Measurements from ENCODE around the gene MSX1.

Gene MSX1

GRCh38 chr4:4858527-4859324 lies 739 bp upstream of the MSX1 start:
- DNase-seq = no peak

- DNase-seq = no peak
Observed at GRCh38 chr4:4859799-4860599, 534 bp downstream of the MSX1 start.

DNA sequence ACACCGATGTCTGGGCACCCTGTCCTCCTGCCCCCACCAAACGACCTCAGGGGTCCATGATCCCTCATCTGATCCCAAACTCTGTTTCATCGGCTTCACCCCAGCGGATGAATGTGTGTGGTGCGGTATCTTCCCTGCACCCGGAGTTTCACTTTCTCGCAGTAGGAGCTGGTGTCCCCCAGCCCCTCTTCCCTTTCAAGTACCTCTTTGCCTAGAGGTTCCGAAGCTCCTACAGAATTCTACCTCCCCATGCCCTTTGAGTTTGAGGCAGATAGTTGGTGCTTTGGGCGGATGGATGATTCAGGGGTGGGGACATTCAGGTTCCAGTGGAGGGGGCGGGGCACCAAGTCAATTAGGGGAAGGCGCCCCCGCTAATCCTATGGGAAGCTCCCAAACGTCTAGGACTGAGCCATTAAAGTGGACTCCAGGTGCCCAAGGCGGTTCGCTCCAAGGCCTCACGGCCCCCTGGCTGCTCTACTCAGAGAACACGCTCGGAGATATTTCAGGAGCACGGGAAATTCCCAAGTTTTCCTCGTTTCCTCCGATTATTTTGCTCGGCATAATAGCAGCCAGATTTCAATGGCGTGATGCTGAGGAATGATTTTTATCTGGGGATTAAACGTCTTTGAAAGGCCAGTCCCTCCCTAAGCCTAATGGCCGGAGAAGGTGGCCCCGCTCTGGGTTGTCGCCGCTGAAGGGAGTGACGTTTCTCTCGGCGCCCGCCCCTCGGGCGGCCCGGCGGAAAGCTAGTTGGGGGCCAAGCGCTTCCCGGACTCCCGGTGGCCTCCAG lies 1.3 kb downstream of the MSX1 start:
- no peak for DNase-seq

DNA sequence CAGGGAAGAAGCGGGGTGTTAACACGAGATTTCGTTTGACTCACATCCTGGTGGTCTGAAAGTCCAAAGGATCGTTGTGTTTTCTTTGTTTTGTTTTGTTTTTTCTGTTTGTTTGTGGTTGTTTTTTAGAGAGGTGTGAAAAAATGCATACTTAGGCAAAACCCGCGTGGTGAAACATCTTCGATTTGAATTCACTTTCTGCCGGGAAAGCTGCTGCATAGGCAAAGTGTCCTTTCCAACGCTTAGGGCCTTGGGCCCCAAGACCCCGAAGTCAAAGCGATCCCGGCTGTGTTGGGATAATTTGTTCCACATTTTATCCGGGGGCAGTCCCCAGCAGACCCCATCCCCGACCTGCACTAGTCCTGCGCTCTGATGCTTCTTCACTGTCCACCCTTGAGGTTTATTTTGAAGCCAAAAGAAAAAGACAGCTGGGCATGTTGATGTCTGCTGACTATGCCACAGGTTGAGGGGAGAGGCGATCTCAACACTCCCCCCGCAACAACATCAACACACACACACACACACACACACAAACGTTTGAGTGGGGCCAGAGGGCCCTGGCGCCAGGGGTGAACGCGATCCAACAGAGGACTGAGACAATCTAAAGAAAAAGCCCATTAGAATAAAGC lies 2.0 kb downstream of the MSX1 start:
- no peak for DNase-seq

DNA sequence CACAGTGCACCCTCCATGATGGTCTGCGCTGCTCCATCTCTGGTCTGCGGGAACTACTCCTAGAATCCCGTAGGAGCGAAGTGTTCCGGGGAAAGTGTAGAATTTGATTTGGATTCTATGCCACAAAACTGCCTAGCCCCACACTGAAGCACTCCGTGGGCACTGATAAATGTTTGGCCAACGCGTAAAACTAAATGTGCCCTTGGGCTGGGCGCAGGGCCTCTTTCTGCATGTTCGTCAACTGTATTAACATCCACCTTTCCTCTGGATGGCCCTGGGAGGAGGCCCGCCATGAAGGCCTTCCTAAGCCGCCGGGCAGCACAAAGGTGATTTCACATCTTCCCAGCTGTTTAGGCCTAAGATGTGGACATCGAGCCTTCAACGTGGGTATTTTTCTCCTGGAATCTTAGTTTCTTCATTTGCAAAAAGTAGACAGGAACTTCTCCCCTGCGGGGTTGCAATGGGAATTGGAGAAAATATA lies 2.6 kb downstream of the MSX1 start:
- no peak for DNase-seq

DNA sequence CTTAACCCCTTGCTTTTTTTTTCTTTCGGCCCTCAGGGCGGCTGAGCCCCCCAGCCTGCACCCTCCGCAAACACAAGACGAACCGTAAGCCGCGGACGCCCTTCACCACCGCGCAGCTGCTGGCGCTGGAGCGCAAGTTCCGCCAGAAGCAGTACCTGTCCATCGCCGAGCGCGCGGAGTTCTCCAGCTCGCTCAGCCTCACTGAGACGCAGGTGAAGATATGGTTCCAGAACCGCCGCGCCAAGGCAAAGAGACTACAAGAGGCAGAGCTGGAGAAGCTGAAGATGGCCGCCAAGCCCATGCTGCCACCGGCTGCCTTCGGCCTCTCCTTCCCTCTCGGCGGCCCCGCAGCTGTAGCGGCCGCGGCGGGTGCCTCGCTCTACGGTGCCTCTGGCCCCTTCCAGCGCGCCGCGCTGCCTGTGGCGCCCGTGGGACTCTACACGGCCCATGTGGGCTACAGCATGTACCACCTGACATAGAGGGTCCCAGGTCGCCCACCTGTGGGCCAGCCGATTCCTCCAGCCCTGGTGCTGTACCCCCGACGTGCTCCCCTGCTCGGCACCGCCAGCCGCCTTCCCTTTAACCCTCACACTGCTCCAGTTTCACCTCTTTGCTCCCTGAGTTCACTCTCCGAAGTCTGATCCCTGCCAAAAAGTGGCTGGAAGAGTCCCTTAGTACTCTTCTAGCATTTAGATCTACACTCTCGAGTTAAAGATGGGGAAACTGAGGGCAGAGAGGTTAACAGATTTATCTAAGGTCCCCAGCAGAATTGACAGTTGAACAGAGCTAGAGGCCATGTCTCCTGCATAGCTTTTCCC lies 3.4 kb downstream of the MSX1 start:
- no peak for DNase-seq

DNA sequence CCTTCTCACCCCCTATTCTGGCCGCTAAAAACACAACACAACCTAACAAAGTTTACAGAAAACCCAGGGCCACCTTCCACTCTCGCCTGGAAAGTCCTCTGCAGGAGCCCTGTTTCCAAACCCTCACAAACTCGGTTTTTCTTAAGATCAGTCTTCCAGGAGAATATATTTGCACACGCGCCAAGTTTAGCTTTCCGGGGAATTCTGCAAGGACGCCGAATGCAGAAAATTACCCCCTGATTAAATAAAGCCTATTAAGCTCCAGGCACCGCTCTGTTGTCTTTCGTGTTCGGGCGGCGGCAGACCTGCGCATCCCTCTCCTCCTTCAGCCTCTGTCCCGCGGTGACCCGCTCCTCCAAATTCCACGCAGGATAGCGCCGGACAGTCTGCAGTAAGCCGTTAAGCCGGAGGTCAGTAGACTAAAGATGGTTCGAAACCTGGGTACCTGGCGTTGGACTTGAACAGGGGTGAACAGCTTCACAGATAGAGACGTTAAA lies 5.0 kb downstream of the MSX1 start:
- no peak for DNase-seq

DNA sequence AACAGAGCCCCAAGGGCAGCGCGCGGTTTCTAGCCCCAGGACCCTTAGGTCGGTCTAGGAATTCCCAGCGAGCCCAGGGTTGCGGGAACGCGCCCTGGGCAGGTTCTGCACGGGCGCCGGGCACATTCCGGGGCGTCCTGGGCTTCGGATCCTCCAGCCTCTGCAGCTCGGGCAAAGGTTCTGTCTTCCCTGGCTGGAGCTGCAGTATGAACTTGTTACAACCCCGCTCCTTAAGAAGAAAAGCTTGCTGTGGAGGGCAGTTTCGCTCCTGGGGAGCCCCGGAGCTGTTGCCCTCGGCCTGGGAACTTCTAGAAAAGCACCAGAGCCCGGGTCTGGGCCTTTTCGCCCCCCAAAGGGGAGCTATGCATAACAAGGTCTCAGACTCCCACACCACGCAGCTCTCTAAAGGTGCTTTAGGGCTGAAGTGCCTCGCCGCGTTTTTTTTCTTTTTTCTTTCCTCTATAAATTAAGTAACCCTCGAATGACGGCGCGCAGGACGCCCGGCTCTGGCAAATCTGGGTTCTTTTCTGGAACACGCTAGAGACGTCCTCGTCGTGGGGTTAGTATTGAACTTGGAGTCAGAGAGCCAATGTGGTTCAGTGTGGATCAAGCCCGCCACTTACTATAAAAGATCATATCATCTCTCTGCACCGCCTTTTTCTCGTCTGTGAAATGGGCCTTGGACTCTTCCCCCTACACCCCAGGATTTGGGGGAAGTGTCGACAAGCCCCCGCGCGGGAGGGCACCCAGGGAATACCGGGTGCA lies 5.7 kb downstream of the MSX1 start:
- DNase-seq = no peak

- DNase-seq = no peak
Observed at GRCh38 chr4:4865705-4866123, 6.2 kb downstream of the MSX1 start.

DNA sequence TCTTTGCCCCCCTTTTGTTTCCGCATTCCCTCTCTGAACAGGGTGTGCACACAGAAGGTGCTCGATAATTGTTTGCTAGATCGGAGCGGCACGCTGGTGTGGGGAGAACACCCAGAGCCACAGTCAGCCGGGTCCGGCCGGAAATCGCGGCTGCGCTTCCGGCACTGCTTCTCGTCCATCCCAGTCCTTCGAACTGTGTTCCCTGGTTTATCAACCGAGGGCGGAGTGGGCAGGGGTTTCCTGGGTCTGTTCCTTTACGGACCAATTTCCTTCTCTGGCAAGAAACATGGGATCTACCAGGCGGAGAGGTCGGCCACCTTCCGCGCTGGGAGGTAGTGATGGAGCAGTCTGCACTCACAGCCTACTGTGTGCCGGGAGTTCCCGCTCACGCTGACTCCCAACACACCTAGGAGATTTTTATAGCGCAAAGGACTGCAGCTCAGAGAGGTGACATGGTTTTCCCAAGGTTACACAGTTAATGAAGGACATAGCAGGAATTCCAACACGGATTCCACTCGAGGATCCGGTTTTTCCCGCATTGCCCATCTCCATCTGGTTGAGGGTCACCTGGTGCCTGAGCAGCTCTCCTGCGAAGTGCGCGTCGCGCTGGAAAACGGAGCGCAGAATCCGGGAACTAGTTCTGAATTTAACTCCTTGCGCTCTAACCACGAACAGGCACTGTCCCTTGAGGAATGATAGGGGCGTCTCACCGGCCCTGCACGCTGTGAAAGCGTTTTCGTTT lies 6.8 kb downstream of the MSX1 start:
- DNase-seq = no peak

DNA sequence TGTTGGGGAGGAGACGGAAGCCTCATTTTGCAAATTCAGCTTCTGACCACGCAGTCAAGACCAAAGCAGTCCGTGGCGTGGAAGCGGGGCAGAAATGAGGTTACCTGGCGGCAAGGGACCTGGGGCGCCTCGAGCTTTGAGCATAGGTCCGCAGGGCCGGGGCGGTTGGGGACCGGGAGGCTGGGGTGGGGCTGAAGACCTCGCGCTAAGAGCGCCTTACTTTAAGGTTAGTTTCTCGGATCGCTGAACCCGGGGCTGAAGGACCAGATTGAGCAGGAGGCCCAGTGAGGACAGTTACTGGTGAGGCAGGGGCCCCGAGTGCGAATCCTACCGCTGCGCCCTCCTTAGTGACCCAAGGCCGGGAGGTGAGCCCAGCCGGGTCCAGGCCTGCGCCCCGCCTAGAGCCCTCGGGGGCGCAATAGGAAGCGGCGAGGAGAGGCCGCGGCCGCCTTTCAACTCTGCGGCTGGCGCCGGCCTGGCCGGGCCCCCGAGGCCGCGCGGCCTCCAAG lies 7.5 kb downstream of the MSX1 start:
- DNase-seq = no peak

GRCh38 chr4:4867375-4868039 lies 8.0 kb downstream of the MSX1 start:
- no peak for DNase-seq

DNA sequence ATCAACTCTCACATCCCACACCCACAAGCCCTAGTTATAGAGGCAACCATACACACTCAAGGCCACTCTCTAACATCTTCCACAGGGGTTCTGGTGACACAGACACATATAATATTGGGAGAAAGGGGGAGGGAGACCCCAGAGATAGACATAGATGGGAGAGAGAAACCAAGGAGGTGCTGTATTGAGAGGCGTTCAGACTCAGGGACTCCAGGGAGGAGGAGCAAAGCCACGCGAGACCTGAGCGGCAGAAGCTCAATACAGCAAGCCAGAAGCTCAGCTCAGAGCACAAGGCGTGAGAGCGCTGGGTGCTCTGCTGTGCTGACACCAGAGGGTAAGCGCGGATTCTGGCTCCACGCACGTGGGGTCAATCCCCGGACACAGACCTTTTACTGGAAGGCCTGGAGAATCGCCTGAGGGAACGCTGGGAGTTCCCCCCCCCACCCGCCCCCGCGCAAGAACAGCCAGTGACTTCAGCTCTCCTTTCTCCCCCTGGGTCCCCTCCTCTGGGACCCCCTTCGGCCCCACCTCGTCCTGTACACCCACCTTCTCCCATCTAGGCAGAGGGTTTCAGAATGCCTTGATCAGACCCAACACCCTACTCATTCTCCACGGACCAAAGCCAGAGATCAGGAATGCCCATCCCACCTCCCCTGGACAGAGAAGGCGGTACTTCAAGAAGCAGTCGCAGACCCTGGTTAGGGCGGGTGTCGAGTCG lies 8.7 kb downstream of the MSX1 start:
- DNase-seq = no peak

DNA sequence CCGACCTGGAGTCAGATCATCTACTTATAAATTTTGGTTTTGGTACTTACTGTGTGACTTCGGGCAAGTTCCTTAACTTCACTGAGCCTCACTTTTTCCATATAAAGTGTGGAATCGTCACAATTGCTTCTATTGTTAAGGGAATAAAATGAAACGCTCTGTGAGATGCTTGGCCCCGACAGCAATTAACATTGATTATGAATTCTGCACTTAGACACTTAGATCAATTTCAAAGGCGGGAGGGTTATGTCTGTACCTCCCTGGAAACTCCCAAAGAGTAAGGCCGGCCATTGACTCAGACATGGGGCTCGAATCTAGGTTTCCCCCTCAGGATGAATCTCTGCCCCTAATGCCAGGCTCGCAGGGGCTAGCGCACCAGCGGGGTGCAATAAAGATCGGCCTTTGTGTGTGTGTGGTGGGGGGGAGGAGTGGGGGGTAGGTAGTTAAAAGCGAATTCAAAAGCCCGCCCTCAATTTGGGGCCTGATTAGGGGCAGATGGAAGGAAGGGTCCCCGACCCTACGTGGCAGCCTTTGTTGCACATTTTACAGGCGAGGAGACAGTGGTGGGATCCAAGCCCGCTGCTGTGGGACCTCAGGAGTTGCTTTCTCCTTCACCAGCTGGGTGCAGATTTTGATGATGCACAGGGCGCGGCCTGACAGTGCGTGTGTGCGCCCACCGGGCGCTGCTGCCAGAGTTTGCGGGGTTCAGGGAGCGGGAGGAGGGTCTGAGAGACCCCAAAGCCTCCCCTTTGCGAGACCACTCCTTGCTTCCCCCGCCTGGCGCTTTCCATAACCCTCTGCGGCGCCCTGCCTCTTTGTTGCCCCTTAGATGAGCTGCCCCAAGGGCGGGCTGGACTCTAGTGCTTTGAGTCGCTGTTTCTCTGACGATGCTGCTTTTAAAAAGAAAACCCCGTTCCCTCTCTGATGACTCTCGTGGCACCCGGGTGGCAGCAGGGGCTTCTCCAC lies 9.6 kb downstream of the MSX1 start:
- no peak for DNase-seq

DNA sequence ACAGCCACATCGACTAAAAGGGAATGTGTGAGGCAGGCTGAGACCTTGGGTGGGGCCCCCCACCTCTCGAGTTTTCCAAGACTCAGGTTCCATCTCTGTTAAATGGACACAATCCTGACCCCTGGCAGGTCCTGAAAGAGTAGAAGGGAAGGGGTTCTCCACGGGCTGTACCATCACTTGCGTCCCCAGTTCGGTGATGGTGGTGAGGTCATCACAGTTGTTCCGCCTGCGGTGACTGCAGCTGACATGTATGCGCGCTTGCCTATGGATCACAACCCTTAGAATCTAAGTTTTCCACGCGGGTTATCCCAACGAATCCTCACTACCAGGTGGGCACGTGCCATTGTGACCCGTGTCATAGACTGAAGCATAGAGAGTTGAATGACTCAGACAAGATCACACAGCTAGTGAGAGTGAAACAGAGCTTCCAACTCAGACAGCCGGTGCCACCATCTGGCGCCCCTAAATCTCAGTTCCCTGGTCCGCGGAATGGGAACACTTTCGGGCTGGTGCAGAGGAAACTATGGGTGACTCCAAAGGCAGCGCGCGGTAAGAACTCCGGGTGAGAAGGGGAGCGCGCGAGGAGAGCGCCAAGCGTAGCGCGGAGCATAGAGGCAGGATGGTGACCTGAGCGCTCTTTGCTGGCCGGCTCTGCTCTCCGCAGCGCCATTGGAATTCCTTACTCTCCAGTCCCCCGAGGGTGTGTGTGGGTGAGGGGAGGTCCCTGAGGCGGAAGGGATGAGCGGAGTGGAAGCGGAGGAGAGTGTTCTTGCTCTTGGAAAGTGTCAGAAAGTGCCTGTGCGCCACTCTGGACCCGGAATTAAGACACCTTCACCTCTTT lies 10.5 kb downstream of the MSX1 start:
- no peak for DNase-seq

DNA sequence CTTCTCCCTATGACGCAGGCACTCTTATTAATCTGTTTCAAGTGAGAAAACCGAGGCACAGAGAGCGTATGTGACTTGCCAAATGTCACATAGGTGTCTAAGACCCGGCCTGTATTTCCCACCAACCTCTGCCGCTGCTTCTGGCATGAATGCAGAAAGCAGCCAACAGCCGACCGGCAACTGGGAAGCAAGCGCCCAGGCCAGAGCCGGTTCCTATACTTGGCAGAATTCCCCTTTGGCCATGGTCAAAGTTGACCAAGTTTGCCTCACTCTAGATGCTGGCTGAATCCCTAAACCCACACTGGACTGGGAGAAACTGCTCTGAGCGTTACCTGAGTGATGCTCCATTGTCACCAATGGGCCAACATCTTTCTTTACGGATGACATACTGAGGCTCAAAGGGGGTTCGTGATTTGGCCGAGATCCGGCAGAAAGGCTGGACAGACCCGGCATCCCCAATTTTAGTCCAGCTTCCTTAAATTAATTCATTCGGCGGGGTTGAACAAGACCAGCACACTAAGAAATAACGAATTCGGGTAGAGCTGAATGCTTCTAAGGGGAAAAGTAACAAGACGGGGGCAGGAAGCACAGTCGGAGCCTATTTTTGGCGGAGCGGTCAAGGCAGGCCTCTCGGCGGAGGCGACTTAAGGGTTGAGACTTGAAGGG lies 11.2 kb downstream of the MSX1 start:
- no peak for DNase-seq

Data from CD4-positive, alpha-beta T cell treated with Interleukin-4 for 1 hour (primary cell).